ENCODE results near the gene NFATC1. TPM values are rescaled to one million over a fixed set of nuclear protein-coding genes. Genes with fewer than 3 reads are reported as not detected.

Gene NFATC1
- total RNA-seq, 2 experiments from 2014 or later, result 77.8 to 79.4 TPM

DNA sequence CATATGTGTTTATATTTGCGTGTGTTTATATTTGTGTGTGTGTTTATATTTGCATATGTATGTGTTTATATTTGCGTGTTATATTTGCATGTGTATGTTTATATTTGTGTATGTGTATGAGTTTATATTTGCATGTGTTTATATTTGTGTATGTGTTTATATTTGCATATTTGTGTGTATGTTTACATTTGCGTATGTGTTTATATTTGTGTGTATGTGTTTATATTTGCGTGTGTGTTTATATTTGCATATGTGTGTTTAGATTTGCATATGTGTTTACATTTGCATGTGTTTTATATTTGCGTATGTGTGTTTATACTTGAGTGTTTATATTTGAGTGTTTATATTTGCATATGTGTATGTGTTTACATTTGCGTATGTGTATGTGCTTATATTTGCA is 168.2 kb downstream of the NFATC1 start:
- CTCF ChIA-PET, result no interaction called here
- intact Hi-C loops (cut with micrococcal nuclease), result no loop called here
- Mint-ChIP-seq H3K36me3 (ENCODE audit: low read depth) (no peaks in the 10 kb centered on the region), H3K27ac (no peak overlapping the region), H3K9me3 (no peaks in the 10 kb centered on the region), H3K4me3 (no peak overlapping the region), H3K27me3 (ENCODE audit: low read depth) (no peaks in the 10 kb centered on the region), H3K4me1 (ENCODE audit: low read depth) (no peaks in the 10 kb centered on the region)
- no peak for DNase-seq

DNA sequence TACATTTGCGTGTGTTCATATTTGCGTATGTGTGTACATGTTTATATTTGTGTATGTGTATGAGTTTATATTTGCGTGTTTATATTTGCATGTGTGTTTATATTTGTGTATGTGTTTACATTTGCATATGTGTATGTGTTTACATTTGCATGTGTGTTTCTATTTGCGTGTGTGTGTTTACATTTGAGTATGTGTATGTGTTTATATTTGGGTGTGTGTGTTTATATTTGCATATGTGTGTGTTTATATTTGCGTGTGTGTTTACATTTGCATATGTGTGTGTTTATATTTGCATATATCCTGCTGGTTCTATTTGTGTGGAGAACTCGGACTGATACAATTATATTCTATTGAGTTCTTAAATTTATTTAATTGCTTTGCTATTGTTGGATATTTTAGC is 168.7 kb downstream of the NFATC1 start:
- no peaks in the 10 kb centered on the region for H3K27me3 Mint-ChIP-seq (ENCODE audit: low read depth)
- H3K36me3 Mint-ChIP-seq (ENCODE audit: low read depth), result no peaks in the 10 kb centered on the region
- no peak overlapping the region for H3K27ac Mint-ChIP-seq
- H3K4me3 Mint-ChIP-seq, result no peak overlapping the region
- H3K9me3 Mint-ChIP-seq, result no peaks in the 10 kb centered on the region
- CTCF ChIA-PET, result no interaction called here
- no peaks in the 10 kb centered on the region for H3K4me1 Mint-ChIP-seq (ENCODE audit: low read depth)
- no peak for DNase-seq
- intact Hi-C loops (cut with micrococcal nuclease), result no loop called here

DNA sequence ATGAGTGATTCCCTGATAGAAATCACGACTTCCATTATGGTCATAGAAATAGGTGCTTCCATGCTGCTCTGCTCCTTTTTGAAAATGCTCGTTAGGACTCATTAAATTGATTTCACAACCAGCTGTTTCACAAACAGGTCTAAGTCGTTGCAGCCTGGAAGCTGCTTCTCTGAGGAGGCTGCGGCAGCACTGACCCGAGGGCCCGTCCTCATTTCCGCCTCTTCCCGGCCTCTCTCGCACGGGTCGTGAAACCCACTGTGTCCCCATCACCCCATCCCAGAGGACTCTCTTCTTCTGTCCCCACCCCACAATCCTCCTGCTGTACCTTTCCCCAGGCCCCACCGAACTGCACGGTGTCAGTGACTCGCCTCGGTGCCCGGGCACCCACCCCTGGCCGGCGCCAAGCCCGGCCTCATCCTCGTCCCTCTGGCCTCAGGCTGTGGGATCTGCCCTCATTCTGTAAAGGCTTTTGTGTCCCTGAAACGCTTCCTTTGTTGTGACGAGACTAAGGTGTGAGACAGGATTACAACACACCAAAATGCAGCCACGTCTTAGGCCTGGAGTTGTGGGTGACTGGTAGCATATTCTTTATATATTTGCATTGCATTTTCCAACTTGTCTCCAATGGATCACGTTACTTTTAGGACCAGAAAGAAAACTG is 171.2 kb downstream of the NFATC1 start:
- CTCF ChIA-PET, result no interaction called here
- Mint-ChIP-seq H3K27ac (no peak overlapping the region), H3K4me3 (no peak overlapping the region), H3K4me1 (ENCODE audit: low read depth) (peaks cover 6% of the 10 kb centered on the region), H3K27me3 (ENCODE audit: low read depth) (no peaks in the 10 kb centered on the region), H3K36me3 (ENCODE audit: low read depth) (no peaks in the 10 kb centered on the region), H3K9me3 (no peaks in the 10 kb centered on the region)
- no peak for DNase-seq
- intact Hi-C loops (cut with micrococcal nuclease), result no loop called here

DNA sequence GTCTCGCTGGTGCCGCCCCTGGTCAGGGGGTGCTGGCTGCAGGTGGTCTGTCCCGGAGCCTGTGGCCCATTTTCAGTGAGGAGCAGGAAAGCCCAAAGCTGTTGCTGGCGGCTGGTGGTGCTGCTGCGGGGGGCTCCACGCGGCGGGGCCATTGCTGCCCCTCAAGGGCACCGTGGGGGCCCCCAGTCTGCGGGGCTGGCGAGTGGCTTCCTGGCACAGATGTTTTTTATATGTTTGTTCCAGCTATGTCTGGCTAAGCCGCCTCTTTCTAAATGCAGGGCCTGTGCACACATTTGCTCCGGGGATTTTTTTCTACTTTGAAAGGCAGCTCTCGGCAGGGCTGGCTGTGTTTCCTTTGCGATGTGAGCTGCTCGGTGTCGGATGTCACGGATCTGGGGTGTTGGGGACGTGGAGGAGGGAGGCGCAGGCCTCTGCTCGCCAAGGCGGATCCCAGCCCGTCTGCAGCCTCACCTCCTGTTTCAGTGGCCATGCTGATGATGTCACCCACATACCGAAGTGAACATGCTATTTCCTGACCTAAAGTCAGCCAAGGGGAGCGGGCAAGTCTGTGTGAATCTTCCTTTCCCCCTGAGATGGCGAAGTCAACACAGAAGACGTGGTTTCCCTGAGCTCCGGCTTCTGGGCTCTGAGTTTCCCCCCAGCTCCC is 171.9 kb downstream of the NFATC1 start:
- DNase-seq, result no peak
- H3K9me3 Mint-ChIP-seq, result peaks cover 5% of the 10 kb centered on the region
- H3K4me3 Mint-ChIP-seq, result no peak overlapping the region
- peaks cover 6% of the 10 kb centered on the region for H3K4me1 Mint-ChIP-seq (ENCODE audit: low read depth)
- H3K27ac Mint-ChIP-seq, result no peak overlapping the region
- intact Hi-C loops (cut with micrococcal nuclease), result no loop called here
- CTCF ChIA-PET, result no interaction called here
- peaks cover 2% of the 10 kb centered on the region for H3K36me3 Mint-ChIP-seq (ENCODE audit: low read depth)
- H3K27me3 Mint-ChIP-seq (ENCODE audit: low read depth), result no peaks in the 10 kb centered on the region

DNA sequence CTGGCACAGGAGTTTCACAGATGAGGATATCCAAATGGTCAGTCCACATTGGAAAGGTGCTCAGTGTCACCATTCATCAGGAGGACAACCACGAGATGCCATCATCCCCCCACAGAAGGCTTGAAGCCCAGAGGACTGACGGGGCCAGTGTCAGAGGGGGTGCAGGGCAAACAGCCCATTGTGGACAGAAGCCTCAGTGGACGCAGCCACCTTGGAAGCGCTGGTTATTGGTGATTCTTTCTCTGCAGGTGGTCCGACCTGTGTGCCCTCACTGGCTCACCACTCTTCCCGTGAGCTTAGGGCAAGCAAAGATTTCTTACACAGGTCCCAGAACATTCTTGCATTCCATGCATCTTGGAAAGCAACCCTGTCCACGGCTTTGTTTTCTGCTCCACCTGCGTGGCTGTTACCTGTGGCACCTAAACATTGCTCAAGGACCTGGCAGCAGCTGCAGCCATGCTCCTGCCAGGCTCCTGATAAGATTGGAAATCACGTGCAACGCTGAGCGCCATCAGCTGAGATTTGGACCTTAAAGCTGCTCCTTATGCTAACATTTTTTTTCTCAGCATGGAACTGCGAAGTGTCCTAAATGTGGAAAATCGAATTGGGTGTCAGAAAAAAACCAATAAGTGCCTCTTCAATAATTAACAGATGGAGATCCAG is 172.9 kb downstream of the NFATC1 start:
- Mint-ChIP-seq H3K27ac (no peak overlapping the region), H3K4me3 (no peak overlapping the region), H3K27me3 (ENCODE audit: low read depth) (no peaks in the 10 kb centered on the region), H3K9me3 (peaks cover 13% of the 10 kb centered on the region), H3K36me3 (ENCODE audit: low read depth) (peaks cover 2% of the 10 kb centered on the region), H3K4me1 (ENCODE audit: low read depth) (peaks cover 6% of the 10 kb centered on the region)
- no peak for DNase-seq
- CTCF ChIA-PET, result no interaction called here
- intact Hi-C loops (cut with micrococcal nuclease), result no loop called here

DNA sequence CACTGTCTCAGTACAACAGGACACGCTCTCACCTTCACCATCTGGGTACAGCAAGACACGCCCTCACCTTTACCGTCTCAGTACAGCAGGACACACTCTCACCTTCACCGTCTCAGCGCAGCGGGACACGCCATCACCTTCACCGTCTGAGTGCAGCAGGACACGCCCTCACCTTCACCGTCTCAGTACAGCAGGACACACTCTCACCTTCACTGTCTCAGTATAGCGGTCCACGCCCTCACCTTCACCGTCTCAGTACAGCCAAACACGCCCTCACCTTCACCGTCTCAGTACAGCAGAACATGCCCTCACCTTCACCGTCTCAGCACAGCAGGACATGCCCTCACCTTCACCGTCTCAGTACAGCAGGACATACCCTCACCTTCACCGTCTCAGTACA is 174.0 kb downstream of the NFATC1 start:
- CTCF ChIA-PET, result interaction anchor here (1.2 kb wide), 1 partner anchor 189 kb away, joined by 3 read pairs; no protein-coding TSS in a partner anchor
- H3K4me1 Mint-ChIP-seq (ENCODE audit: low read depth), result peaks cover 6% of the 10 kb centered on the region
- H3K4me3 Mint-ChIP-seq, result no peak overlapping the region
- peaks cover 2% of the 10 kb centered on the region for H3K36me3 Mint-ChIP-seq (ENCODE audit: low read depth)
- DNase-seq, result no peak
- no peaks in the 10 kb centered on the region for H3K27me3 Mint-ChIP-seq (ENCODE audit: low read depth)
- peaks cover 13% of the 10 kb centered on the region for H3K9me3 Mint-ChIP-seq
- no peak overlapping the region for H3K27ac Mint-ChIP-seq
- intact Hi-C loops (cut with micrococcal nuclease), result no loop called here

DNA sequence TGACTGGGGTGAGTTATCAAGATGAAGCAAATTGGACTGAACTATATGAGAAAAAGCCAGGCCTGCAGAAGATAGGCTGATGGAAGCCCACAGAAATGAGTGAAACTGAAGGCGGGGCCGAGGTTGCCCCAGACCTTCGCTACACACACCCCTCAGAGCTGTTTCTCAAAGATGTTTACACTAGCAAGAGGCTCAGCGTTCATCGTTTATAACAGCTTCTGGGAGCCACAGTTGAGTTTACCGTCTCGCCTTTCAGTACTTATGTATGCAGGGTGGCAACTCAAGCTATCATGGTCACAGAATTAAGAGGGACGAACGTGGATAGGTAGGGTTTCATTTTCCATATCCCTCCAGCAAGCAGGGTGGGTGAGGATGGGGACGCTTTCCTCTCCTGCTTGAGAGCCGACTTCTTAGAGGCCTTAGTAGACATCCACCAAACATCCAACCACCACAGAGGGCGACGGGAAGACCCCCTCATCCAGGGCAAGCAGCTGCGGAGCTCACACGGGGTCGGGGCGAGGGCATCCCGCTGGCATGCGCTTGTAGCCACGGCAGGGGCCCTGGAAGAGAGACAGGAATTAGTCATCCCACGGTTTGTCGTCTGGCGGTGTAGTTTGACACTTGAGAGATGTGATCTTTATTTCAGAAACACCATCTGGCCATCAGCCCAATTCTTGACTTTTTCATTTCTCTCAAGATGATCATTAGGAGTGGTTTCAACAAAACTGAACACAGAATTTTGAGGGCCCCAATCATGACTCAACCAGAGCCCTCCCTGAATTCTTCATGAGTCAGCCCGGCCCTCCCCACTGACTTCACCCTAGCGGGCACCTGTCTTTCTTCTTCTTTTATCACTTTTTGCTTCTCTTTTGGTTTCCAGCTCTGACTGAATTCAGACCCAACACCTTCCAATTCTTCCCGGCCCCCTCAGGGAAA is 174.8 kb downstream of the NFATC1 start:
- DNase-seq, result peak; percentile 34
- H3K9me3 Mint-ChIP-seq, result peaks cover 13% of the 10 kb centered on the region
- intact Hi-C loops (cut with micrococcal nuclease), result no loop called here

DNA sequence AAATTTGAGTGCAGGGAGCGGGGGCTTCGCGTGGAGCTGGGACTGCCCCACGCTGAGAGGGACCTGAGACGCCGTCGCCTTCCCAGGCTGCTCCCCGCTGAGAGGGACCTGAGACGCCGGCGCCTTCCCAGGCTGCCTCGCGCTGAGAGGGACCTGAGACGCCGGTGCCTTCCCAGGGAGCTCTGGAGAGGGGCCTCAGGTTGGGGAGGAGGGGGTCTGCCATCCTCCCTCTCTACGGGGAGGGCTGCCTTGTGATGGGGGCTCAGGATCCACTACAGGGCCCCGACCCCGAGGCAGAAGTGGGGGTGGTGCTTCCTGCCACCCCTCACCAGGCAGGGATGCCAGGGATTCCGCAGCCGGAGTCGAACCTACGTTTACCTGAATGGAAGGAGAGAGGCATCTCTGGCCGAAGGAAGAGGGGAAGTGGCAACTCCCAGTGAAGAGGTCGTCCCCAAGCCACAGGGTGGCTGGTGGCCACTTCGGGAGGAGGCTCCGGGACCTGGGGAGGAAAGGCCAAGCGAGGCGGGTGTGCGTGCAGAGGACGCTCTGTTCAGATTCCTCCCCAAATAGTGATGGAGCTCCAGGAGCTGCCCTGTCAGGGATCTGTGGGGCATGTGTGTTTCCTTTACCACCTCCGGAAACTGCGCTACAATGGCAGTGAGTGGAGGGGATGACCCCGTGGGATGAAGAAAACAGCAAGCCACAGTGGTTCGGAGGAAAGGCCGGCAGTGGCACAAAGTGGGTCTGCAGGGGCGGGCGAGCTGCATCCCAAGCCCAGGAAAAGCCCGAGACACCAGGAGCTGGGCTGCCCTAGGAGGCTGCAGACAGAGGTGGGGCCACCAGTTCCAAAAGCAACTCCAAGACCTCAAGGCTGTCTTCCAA is 175.7 kb downstream of the NFATC1 start:
- Mint-ChIP-seq H3K4me1 (ENCODE audit: low read depth) (peaks cover 11% of the 10 kb centered on the region), H3K27me3 (ENCODE audit: low read depth) (no peaks in the 10 kb centered on the region), H3K4me3 (no peak overlapping the region), H3K27ac (no peak overlapping the region), H3K9me3 (peaks cover 13% of the 10 kb centered on the region), H3K36me3 (ENCODE audit: low read depth) (peaks cover 2% of the 10 kb centered on the region)
- intact Hi-C loops (cut with micrococcal nuclease), result no loop called here
- no peak for DNase-seq
- CTCF ChIA-PET, result interaction anchor here (1.2 kb wide), 1 partner anchor 190 kb away, joined by 3 read pairs; no protein-coding TSS in a partner anchor

More for the DNA sequence above, 174.8 kb downstream of the NFATC1 start:
- H3K27ac Mint-ChIP-seq, result no peak overlapping the region
- CTCF ChIA-PET, result interaction anchor here (1.2 kb wide), 1 partner anchor 189 kb away, joined by 3 read pairs; no protein-coding TSS in a partner anchor
- no peaks in the 10 kb centered on the region for H3K27me3 Mint-ChIP-seq (ENCODE audit: low read depth)
- no peak overlapping the region for H3K4me3 Mint-ChIP-seq
- H3K36me3 Mint-ChIP-seq (ENCODE audit: low read depth), result peaks cover 2% of the 10 kb centered on the region
- peaks cover 10% of the 10 kb centered on the region for H3K4me1 Mint-ChIP-seq (ENCODE audit: low read depth)

DNA sequence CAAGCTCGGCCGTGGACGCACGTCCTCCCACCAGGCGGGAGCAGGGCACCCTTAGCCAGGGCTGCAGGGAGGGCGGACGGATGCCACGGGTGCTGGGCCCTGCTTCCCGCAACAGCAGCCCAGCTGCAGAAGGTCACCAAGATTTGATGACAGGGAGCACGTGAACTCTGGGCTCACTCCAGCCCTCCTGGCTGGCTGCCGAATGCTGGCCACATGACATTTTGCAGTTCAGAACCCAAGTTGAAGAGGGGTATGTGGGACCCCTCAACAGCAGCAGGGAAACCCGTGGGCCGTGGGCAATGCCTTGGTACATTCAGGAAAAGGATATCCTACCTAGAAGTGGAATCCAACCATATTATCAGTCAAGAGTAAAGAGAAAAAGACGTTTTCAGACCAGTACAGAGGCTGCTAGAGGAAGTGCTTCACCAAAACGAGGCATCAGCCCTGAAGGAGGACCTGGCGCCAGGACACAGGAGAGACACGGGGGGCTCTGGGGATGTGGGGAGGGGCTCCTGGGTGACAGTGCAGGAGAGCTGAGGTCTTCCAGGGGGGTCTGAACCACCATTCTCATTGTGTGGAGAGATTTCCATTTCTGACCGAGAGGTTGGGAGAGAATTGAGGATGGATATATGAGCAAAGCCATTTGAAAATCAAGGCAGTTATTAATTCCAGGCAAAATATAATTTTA is 176.5 kb downstream of the NFATC1 start:
- no peak for DNase-seq
- intact Hi-C loops (cut with micrococcal nuclease), result no loop called here
- Mint-ChIP-seq H3K9me3 (peaks cover 13% of the 10 kb centered on the region), H3K27me3 (ENCODE audit: low read depth) (no peaks in the 10 kb centered on the region), H3K4me1 (ENCODE audit: low read depth) (peaks cover 11% of the 10 kb centered on the region), H3K36me3 (ENCODE audit: low read depth) (peaks cover 2% of the 10 kb centered on the region), H3K27ac (no peak overlapping the region), H3K4me3 (no peak overlapping the region)
- CTCF ChIA-PET, result interaction anchor here (0.5 kb wide), 1 partner anchor 645 kb away, joined by 4 read pairs; no protein-coding TSS in a partner anchor

DNA sequence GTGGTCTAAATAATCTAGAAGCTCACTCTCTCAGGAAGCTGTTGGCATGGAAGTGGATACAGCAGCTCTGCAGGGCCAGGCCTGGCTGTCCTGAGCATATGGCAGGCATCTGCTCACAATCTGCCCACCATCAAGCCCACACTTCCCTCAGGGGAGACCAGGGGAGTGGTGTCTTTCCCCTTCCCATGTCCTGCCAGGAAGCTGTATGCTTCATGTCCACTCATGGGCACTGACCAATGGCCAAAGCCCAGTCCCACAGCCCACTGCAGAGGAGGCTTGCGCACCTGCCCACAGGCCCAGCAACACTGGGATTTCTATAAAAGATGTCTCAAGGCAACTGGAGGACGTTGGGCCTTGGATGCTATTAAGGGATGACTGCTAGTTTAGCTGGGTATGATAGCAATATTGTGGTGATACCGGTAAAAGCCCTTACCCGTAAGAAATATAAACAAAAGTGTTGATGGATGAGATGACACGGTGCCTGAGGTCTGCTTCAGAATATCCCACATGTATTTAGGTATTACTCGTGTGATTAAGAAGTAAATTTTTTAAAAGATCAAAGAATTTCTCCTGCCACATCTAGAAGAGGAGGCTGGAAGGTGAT is 177.2 kb downstream of the NFATC1 start:
- H3K27ac Mint-ChIP-seq, result no peak overlapping the region
- intact Hi-C loops (cut with micrococcal nuclease), result no loop called here
- no peak for DNase-seq
- CTCF ChIA-PET, result interaction anchor here (0.5 kb wide), 1 partner anchor 646 kb away, joined by 4 read pairs; no protein-coding TSS in a partner anchor
- peaks cover 11% of the 10 kb centered on the region for H3K4me1 Mint-ChIP-seq (ENCODE audit: low read depth)
- H3K36me3 Mint-ChIP-seq (ENCODE audit: low read depth), result peaks cover 2% of the 10 kb centered on the region
- H3K9me3 Mint-ChIP-seq, result peaks cover 13% of the 10 kb centered on the region
- H3K4me3 Mint-ChIP-seq, result no peak overlapping the region
- H3K27me3 Mint-ChIP-seq (ENCODE audit: low read depth), result no peaks in the 10 kb centered on the region

All from activated naive CD4-positive, alpha-beta T cell treated with anti-CD3 and anti-CD28 coated beads for 36 hours (primary cell).